Vagina (tissue), 2 donors: Measurements from ENCODE around the gene ZNF850.

Source experiments
- CTCF ChIP-seq, 3 experiments: fragments of 450-650 bp in 2 of 3; fragments of 200-600 bp in 1 of 3; sonication (generic) in 1 of 3; IDR thresholded peaks; one replicate each; pipeline ENCODE4 v1.5.1; 2017 to 2019; ENCODE audit warnings: antibody characterized with exemption in 3 of 3, mild to moderate bottlenecking in 2 of 3, moderate library complexity in 2 of 3
- POLR2A ChIP-seq, 2 donors: fragments of 450-650 bp; IDR thresholded peaks; one replicate each; pipeline ENCODE4 v1.6.1; 2017; ENCODE audit warnings: antibody characterized with exemption in 2 of 2, mild to moderate bottlenecking in 2 of 2, moderate library complexity in 2 of 2

DNA sequence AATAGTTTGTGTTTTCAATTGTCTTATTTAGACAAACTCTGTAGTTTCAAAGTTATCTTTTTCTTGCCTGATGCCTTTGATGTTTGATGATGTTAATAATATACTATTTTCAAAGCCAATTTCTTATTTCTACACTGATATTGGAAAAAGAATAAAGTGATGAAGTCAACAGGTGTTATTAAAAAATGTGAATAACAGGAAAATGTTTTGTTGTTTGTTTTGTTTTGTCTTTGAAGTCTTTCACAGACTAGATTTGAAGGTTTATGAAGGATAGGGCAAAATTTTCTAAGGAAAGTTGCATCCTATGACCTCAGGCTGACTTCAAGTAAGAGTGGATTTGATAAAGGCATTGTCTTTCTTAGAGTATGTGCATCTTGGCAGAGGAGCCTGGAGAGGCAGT lies 34.4 kb upstream of the ZNF850 start:
- TF ChIP-seq CTCF (IDR thresholded peaks at IDR 0.05) (no peak), POLR2A (IDR thresholded peaks at IDR 0.05) (no peak)
